K562 (cell line): ENCODE data around the gene SLC6A20. TPM values are rescaled to one million over a fixed set of nuclear protein-coding genes. Genes with fewer than 3 reads are reported as not detected.

Source experiments
- CREB1 ChIP-seq, 2 experiments: sonication (generic) in 1 of 2; formaldehyde crosslinking in 1 of 2; IDR thresholded peaks; 2 replicates each; pipeline versions ENCODE4 v1.6.1 to v1.8.0; 2012 to 2022; ENCODE audit warnings: inconsistent platforms in 1 of 2, mild to moderate bottlenecking in 1 of 2, missing genetic modification reagents in 1 of 2, moderate library complexity in 1 of 2
- DNMT1 ChIP-seq: fragments of 450-650 bp; IDR thresholded peaks from 2 replicates; pipeline ENCODE4 v1.6.1; 2016; ENCODE audit warnings: antibody characterized with exemption, mild to moderate bottlenecking
- FOXA3 ChIP-seq, 2 experiments: fragments of 450-650 bp in 1 of 2; sonication (generic) in 1 of 2; formaldehyde crosslinking; IDR thresholded peaks in 1 of 2; conservative IDR thresholded peaks in 1 of 2; 2 replicates each; pipeline versions ENCODE4 v1.4.0 to v1.8.0; 2020 to 2022; ENCODE audit warnings: mild to moderate bottlenecking in 2 of 2, missing genetic modification reagents in 1 of 2
- SIX5 ChIP-seq, 2 experiments: IDR thresholded peaks; 2 replicates each; pipeline ENCODE4 v1.6.1; 2011; ENCODE audit warnings: low read length in 2 of 2, borderline replicate concordance in 1 of 2, low read depth in 1 of 2, mild to moderate bottlenecking in 1 of 2, moderate library complexity in 1 of 2; ENCODE audit not compliant: insufficient read depth in 1 of 2
- ZBTB26 ChIP-seq: fragments of 450-650 bp; formaldehyde crosslinking; IDR thresholded peaks from 2 replicates; pipeline ENCODE4 v1.4.0; 2022; ENCODE audit warnings: missing genetic modification characterization
- ZMIZ1 ChIP-seq, 2 experiments: fragments of 150-350 bp in 1 of 2; IDR thresholded peaks; 2 replicates each; pipeline ENCODE4 v1.6.1; 2012 to 2016; ENCODE audit warnings: low read depth in 2 of 2, low read length in 2 of 2, mild to moderate bottlenecking in 1 of 2, moderate library complexity in 1 of 2
- ZNF282 ChIP-seq: sonication (generic); formaldehyde crosslinking; IDR thresholded peaks from 2 replicates; pipeline ENCODE4 v1.8.1; 2023; ENCODE audit warnings: missing genetic modification reagents
- polyA plus RNA-seq, 8 experiments: library from polyadenylated mRNA; depleted of rRNA in 4 of 8; stranded (reverse) in 5 of 8; unstranded in 3 of 8; fragments of >200 nt; fragmentation: Nextera tagmentation in 2 of 8; fragmentation: Illumina TruSeq in 1 of 8; extraction: Ambion mirVana in 2 of 8; extraction: Trizol in 1 of 8; gene quantifications; 2 replicates each; pipeline versions ENCODE4 v1.2.1 to v1.2.3, GENCODE V29; 2011 to 2014; ENCODE audit warnings: inconsistent platforms in 1 of 8, missing spikeins in 1 of 8
- total RNA-seq, 7 experiments: library from RNA; depleted of rRNA in 6 of 7; stranded (reverse); fragments of >200 nt in 6 of 7; fragmentation: Illumina TruSeq in 2 of 7; extraction: Trizol in 2 of 7; gene quantifications; 2 replicates each; pipeline versions ENCODE4 v1.2.1 to v1.2.3, GENCODE V29; 2011 to 2021; ENCODE audit warnings: low replicate concordance in 1 of 7
- TF ChIP-seq, protein P1 (sequence below): sonication (generic); formaldehyde crosslinking; IDR thresholded peaks from 2 replicates; pipeline ENCODE4 v1.8.0; 2023; ENCODE audit warnings: mild to moderate bottlenecking, missing genetic modification reagents
- TF ChIP-seq, protein P2 (sequence below): sonication (generic); IDR thresholded peaks from 2 replicates; pipeline ENCODE4 v1.6.1; 2016

SLC6A20 gene
- total and polyA plus RNA-seq, 9 of the 15 experiments (the other 6 are each of a cell fraction or from before 2014, with no cell fraction given): not detected

DNA sequence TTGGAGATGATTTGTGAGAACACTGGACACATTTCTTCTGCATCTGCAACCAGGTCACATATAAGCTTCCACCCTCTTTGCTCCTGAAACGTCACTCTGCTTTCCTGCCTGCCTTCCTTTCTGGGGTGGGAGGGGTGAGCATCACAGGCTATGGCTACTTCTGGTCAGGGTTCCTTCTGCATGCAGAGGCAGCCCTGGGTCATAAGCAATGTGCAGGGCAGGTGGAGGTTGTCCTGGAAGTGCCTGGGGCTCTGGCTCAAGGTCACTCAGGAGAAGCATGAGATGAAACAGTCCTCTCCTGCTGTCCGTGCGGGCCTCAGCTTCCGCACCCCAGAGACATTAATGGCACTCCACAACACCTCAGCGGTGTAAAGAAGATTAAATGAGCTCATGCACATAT lies 15.1 kb downstream of the SLC6A20 start (continued):
- no peak for TF ChIP-seq SIX5 (IDR thresholded peaks at IDR 0.05; ENCODE audit: borderline replicate concordance in 1 of 2, insufficient read depth in 1 of 2, low read depth in 1 of 2, low read length in 2 of 2)
- no peak for TF ChIP-seq ZBTB26
- no peak for TF ChIP-seq CREB1 (IDR thresholded peaks at IDR 0.05)
- TF ChIP-seq CREB1 (CRISPR knock-in tag; IDR thresholded peaks at IDR 0.05): no peak
- TF ChIP-seq, protein P1, sequence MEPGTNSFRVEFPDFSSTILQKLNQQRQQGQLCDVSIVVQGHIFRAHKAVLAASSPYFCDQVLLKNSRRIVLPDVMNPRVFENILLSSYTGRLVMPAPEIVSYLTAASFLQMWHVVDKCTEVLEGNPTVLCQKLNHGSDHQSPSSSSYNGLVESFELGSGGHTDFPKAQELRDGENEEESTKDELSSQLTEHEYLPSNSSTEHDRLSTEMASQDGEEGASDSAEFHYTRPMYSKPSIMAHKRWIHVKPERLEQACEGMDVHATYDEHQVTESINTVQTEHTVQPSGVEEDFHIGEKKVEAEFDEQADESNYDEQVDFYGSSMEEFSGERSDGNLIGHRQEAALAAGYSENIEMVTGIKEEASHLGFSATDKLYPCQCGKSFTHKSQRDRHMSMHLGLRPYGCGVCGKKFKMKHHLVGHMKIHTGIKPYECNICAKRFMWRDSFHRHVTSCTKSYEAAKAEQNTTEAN (CRISPR knock-in tag): no peak
- TF ChIP-seq, protein P2, sequence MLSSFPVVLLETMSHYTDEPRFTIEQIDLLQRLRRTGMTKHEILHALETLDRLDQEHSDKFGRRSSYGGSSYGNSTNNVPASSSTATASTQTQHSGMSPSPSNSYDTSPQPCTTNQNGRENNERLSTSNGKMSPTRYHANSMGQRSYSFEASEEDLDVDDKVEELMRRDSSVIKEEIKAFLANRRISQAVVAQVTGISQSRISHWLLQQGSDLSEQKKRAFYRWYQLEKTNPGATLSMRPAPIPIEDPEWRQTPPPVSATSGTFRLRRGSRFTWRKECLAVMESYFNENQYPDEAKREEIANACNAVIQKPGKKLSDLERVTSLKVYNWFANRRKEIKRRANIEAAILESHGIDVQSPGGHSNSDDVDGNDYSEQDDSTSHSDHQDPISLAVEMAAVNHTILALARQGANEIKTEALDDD: no peak
- TF ChIP-seq DNMT1: no peak
- TF ChIP-seq ZMIZ1 (IDR thresholded peaks at IDR 0.05; ENCODE audit: low read depth in 2 of 2, low read length in 2 of 2): no peak
- no peak for TF ChIP-seq ZNF282 (CRISPR knock-in tag)
- no peak for TF ChIP-seq FOXA3 (CRISPR knock-in tag; conservative IDR thresholded peaks at IDR 0.05 in 1 of 2, IDR thresholded peaks at IDR 0.05 in 1 of 2)
